ENCODE results near the gene TEX19. TPM values are rescaled to one million over a fixed set of nuclear protein-coding genes. Genes with fewer than 3 reads are reported as not detected.

TEX19 gene
- total RNA-seq, 1 donor: under 0.01 TPM

DNA sequence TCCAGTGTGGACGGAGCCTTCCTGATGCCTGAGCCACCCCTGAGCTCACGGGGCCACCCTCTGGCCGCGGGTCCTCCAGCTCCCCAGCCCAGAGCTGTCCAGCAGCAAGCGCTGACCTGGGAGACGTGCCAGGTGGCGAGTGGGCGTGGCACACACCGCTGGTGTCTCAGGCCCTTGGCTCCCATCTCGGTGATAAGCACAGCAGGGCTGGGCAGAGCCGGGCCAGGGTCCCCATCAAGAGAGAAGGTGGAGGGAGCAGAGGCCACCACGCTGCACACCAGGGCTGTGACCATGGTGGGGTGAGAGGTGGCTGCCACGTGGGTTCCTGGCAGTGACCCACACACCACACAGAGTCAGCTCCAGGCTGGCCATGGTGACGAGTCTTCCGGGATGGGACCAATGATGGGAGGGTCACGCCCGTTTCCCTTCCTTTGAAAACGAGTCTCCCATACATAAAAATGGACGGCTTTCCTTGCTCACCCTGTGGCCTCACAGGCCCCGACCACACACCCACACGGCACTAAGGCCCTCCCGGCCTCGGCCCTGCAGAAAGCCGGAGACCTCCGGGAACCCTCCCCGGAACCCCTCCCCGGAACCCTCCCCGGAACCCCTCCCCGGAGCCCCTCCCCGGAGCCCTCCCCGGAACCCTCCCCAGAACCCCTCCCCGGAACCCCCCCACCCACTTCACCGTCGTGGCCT, 29.3 kb downstream of the TEX19 start:
- Histone ChIP-seq H3K79me2 (ENCODE audit: insufficient read depth, low read length) (no peaks in the 10 kb centered on the region), H3K27ac (ENCODE audit: low read depth, low read length) (no peak overlapping the region), H3K4me2 (ENCODE audit: insufficient read depth, low read length) (no peak overlapping the region), H3K27me3 (ENCODE audit: insufficient read depth, low read length) (peaks cover 37% of the 10 kb centered on the region), H4K20me1 (ENCODE audit: insufficient read depth, low read length) (no peaks in the 10 kb centered on the region), H3K4me3 (ENCODE audit: insufficient read depth, low read length) (no peak overlapping the region), H2AFZ (ENCODE audit: low read length) (no peak overlapping the region), H3K9me3 (ENCODE audit: low read depth, low read length) (no peaks in the 10 kb centered on the region), H3K4me1 (ENCODE audit: insufficient read depth, low read length) (peaks cover 8% of the 10 kb centered on the region), H3K36me3 (ENCODE audit: insufficient read depth, low read length) (no peaks in the 10 kb centered on the region)
- no peak for TF ChIP-seq CTCF (IDR thresholded peaks at IDR 0.05; ENCODE audit: extremely low read depth, low read depth, low read length)
- peak; percentile 82 for DNase-seq (ENCODE audit: insufficient read length, low spot score, missing footprints)

DNA sequence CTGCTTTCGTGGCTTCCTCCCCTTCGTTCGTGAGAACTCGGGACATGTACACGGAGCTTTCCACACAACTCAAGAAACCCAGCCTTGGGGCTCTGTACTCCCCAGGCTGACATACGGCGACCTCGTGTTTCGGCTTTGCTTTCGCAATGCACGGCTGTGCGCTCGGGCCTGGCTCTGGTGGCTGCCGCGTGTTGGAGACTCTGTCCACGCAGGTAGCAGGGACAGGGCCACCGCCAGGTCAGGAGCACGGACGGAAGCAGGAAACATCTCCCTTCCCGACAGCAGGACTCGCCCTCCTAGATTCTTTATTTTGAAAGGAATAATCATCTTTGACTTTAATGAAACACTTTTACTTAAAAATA, 29.9 kb downstream of the TEX19 start:
- Histone ChIP-seq H3K4me2 (ENCODE audit: insufficient read depth, low read length) (no peak overlapping the region), H3K79me2 (ENCODE audit: insufficient read depth, low read length) (no peaks in the 10 kb centered on the region), H3K4me3 (ENCODE audit: insufficient read depth, low read length) (no peak overlapping the region), H4K20me1 (ENCODE audit: insufficient read depth, low read length) (no peaks in the 10 kb centered on the region), H3K9me3 (ENCODE audit: low read depth, low read length) (no peaks in the 10 kb centered on the region), H3K27ac (ENCODE audit: low read depth, low read length) (no peak overlapping the region), H3K27me3 (ENCODE audit: insufficient read depth, low read length) (peaks cover 37% of the 10 kb centered on the region), H2AFZ (ENCODE audit: low read length) (no peak overlapping the region), H3K4me1 (ENCODE audit: insufficient read depth, low read length) (peaks cover 8% of the 10 kb centered on the region), H3K36me3 (ENCODE audit: insufficient read depth, low read length) (no peaks in the 10 kb centered on the region)
- DNase-seq (ENCODE audit: insufficient read length, low spot score, missing footprints): no peak
- no peak for TF ChIP-seq CTCF (IDR thresholded peaks at IDR 0.05; ENCODE audit: extremely low read depth, low read depth, low read length)

- Histone ChIP-seq H4K20me1 (ENCODE audit: insufficient read depth, low read length) (no peaks in the 10 kb centered on the region), H3K27me3 (ENCODE audit: insufficient read depth, low read length) (peaks cover 36% of the 10 kb centered on the region), H3K4me3 (ENCODE audit: insufficient read depth, low read length) (no peak overlapping the region), H3K36me3 (ENCODE audit: insufficient read depth, low read length) (no peaks in the 10 kb centered on the region), H3K9me3 (ENCODE audit: low read depth, low read length) (no peaks in the 10 kb centered on the region), H3K4me1 (ENCODE audit: insufficient read depth, low read length) (peaks cover 8% of the 10 kb centered on the region), H3K27ac (ENCODE audit: low read depth, low read length) (no peak overlapping the region), H3K4me2 (ENCODE audit: insufficient read depth, low read length) (no peak overlapping the region), H2AFZ (ENCODE audit: low read length) (no peak overlapping the region), H3K79me2 (ENCODE audit: insufficient read depth, low read length) (no peaks in the 10 kb centered on the region)
- no peak for DNase-seq (ENCODE audit: insufficient read length, low spot score, missing footprints)
- TF ChIP-seq CTCF (IDR thresholded peaks at IDR 0.05; ENCODE audit: extremely low read depth, low read depth, low read length): no peak
Observed at GRCh38 chr17:82389379-82389778, 30.3 kb downstream of the TEX19 start.

DNA sequence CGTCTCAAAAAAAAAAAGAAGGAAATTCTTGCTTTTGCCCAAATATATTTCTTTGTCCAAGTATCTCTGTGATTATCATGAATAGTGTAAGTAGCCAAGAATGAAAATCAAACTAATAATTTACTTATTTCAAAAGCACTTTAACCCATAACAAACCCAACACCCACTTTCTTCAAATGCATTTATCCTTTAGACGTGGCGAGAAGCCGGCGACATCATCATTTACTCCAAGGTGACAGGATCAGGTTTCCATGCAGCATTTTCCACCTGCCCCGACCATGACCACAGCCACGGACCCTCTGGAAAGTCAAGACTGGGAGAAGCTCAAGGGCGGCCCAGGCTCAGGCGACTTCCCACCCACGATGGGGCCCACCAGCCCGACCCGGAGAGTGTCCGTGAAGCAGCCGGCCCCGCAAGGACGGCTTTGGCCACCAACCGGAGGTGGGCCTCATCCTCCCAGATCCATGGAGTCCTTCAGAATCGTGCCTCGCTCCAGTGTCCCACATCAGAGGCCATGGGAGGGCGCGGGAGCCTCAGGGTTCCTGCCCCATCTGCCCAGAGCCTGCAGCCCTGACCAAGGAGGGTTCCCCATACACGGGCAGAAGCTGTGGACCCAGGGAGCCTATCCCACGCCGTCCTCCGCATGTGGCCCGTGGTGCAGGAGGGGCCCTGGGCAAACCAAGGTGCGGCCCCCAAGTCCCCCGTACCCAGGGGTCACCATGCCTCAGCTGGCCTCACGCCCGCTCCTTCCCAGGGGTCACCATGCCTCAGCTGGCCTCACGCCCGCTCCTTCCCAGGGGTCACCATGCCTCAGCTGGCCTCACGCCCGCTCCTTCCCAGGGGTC, 31.2 kb downstream of the TEX19 start:
- Histone ChIP-seq H3K79me2 (ENCODE audit: insufficient read depth, low read length) (no peaks in the 10 kb centered on the region), H2AFZ (ENCODE audit: low read length) (no peak overlapping the region), H3K36me3 (ENCODE audit: insufficient read depth, low read length) (no peaks in the 10 kb centered on the region), H3K27me3 (ENCODE audit: insufficient read depth, low read length) (peaks cover 29% of the 10 kb centered on the region), H3K4me3 (ENCODE audit: insufficient read depth, low read length) (no peak overlapping the region), H3K9me3 (ENCODE audit: low read depth, low read length) (no peaks in the 10 kb centered on the region), H3K27ac (ENCODE audit: low read depth, low read length) (no peak overlapping the region), H3K4me1 (ENCODE audit: insufficient read depth, low read length) (peaks cover under 1% of the 10 kb centered on the region), H3K4me2 (ENCODE audit: insufficient read depth, low read length) (no peak overlapping the region), H4K20me1 (ENCODE audit: insufficient read depth, low read length) (no peaks in the 10 kb centered on the region)
- TF ChIP-seq CTCF (IDR thresholded peaks at IDR 0.05; ENCODE audit: extremely low read depth, low read depth, low read length): no peak
- no peak for DNase-seq (ENCODE audit: insufficient read length, low spot score, missing footprints)

All from osteoblast (primary cell).